B cell (primary cell): ENCODE data around the gene ZNF649.

Experiments used
- CTCF ChIP-seq: fragments of 200-600 bp; IDR thresholded peaks from one replicate; pipeline ENCODE4 v1.8.0; 2022; ENCODE audit warnings: antibody characterized with exemption, mild to moderate bottlenecking
- EZH2 ChIP-seq: IDR thresholded peaks from 2 replicates; pipeline ENCODE4 v1.6.1; 2012; ENCODE audit warnings: borderline replicate concordance, low read depth, mild to moderate bottlenecking, moderate library complexity, low read length; ENCODE audit not compliant: insufficient read depth, poor library complexity, severe bottlenecking

- TF ChIP-seq CTCF (no peak), EZH2 (no peak)
Measured at GRCh38 chr19:51882518-51882917, 22.3 kb downstream of the ZNF649 start.
